ENCODE results near the gene SLAMF1. TPM values are rescaled to one million over a fixed set of nuclear protein-coding genes. Genes with fewer than 3 reads are reported as not detected.
A peak's percentile ranks its signal among the peaks of the same experiment; 100 is the strongest.

Gene SLAMF1
- total and polyA plus RNA-seq, 2 donors (not counting 1 experiment from before 2014, with no cell fraction given): 20.7 to 42.3 TPM

DNA sequence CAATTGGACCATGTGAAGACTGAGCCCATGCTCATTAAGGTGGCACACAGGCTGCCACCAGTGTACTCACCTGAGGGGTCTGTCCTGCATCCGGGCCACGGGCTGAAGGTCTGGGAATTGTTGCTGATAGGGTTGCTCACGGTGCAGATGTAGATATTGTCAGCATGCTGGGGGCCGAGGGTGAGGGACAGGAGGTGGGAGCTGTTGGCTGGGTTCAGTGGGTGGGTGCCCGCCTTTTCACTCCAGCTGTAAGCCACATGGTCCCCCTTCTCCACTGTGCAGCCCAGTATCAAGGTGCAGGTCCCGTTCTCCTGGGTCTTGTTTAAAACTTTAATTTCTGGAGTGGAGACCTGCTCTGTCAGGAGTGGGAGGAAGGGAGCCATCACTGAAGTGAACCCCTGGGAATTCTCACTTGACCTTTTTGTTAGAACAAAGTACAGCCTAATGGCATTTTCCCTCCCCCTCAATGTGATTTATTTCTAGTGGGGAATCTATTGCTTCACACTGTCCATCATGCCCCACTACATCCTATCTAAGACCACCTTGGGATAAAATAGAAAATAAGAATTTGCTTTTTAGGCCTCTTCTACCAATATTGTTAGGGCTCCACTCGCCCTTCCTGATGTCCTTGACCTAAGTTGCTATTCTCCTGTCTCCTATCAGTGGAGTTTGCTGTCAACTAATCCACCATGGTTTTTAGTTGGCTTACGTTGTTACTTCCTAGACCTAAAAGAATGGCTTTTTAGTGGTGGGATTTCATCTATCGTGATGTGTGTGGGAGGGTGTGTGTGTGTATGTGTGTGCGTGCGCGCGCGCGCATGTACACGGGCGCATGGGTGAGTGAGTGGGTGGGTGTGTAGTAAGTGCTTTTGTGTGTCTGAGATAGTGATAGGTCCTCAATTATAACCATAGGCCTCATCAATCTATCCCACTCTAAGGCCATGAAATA is 12.0 kb downstream of the SLAMF1 start:
- Mint-ChIP-seq H3K27ac (peak overlapping the region; percentile 56), H3K4me3 (no peak overlapping the region)

More for the DNA sequence above, 12.0 kb downstream of the SLAMF1 start:
- no peak overlapping the region for H2AFZ ChIP-seq (ENCODE audit: insufficient read depth, low read depth, low read length, poor library complexity, severe bottlenecking)
- no peaks in the 10 kb centered on the region for H3K27me3 ChIP-seq (replicated peaks in 1 of 4; ENCODE audit: control extremely low read depth in 1 of 4, control insufficient read depth in 3 of 4, insufficient read depth in 4 of 4, low read length in 3 of 4)
- peaks cover 81% of the 10 kb centered on the region for H3K4me1 Mint-ChIP-seq
- H3K4me2 ChIP-seq (replicated peaks; ENCODE audit: low read depth, low read length, poor library complexity, severe bottlenecking): no peak overlapping the region
- H3K27me3 Mint-ChIP-seq: no peaks in the 10 kb centered on the region
- H3K9ac ChIP-seq (ENCODE audit: low read length): no peak overlapping the region
- intact Hi-C loops (cut with micrococcal nuclease): no loop called here
- no peaks in the 10 kb centered on the region for H3K9me3 Mint-ChIP-seq (ENCODE audit: insufficient read depth)
- TF ChIP-seq EZH2 (IDR thresholded peaks at IDR 0.05; ENCODE audit: borderline replicate concordance, insufficient read depth, low read depth, low read length, poor library complexity, severe bottlenecking): no peak
- TF ChIP-seq, protein P1, sequence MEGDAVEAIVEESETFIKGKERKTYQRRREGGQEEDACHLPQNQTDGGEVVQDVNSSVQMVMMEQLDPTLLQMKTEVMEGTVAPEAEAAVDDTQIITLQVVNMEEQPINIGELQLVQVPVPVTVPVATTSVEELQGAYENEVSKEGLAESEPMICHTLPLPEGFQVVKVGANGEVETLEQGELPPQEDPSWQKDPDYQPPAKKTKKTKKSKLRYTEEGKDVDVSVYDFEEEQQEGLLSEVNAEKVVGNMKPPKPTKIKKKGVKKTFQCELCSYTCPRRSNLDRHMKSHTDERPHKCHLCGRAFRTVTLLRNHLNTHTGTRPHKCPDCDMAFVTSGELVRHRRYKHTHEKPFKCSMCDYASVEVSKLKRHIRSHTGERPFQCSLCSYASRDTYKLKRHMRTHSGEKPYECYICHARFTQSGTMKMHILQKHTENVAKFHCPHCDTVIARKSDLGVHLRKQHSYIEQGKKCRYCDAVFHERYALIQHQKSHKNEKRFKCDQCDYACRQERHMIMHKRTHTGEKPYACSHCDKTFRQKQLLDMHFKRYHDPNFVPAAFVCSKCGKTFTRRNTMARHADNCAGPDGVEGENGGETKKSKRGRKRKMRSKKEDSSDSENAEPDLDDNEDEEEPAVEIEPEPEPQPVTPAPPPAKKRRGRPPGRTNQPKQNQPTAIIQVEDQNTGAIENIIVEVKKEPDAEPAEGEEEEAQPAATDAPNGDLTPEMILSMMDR (IDR thresholded peaks at IDR 0.05): no peak
- no peak for ATAC-seq (ENCODE audit: low read depth)
- peaks cover 66 to 84% of the 10 kb centered on the region in 2 donors for H3K4me1 ChIP-seq (ENCODE audit: control insufficient read depth in 2 of 2, insufficient read depth in 2 of 2, low read length in 2 of 2)
- peaks cover 98% of the 10 kb centered on the region for H3K79me2 ChIP-seq (ENCODE audit: control insufficient read depth, insufficient read depth, low read length)
- H3K9me3 ChIP-seq (ENCODE audit: control extremely low read depth in 1 of 3, control insufficient read depth in 2 of 3, insufficient read depth in 1 of 3, low read length in 2 of 3): no peaks in the 10 kb centered on the region
- peaks cover 0 to 73% of the 10 kb centered on the region in 2 experiments for H3K36me3 ChIP-seq (replicated peaks in 1 of 2; ENCODE audit: control extremely low read depth in 1 of 2, control insufficient read depth in 1 of 2, extremely low read depth in 1 of 2, insufficient read depth in 2 of 2, low read length in 1 of 2)
- 96% methylated on average over 6 of the region's 17 CpGs for WGBS (ENCODE audit: insufficient coverage)
- peaks cover 6% of the 10 kb centered on the region for H4K20me1 ChIP-seq (ENCODE audit: control insufficient read depth, insufficient read depth, low read length, poor library complexity, severe bottlenecking)
- H3K27ac ChIP-seq (ENCODE audit: low read length in 2 of 2): no peak overlapping the region
- DNase-seq: no peak
- H3K4me3 ChIP-seq (ENCODE audit: control extremely low read depth in 1 of 5, extremely low read depth in 1 of 5, insufficient read depth in 1 of 5, low read depth in 2 of 5, low read length in 4 of 5): no peak overlapping the region
- ChIA-PET POLR2A (no interaction called here), CTCF (no interaction called here)
